ENCODE results near the gene GPRC5D. TPM values are rescaled to one million over a fixed set of nuclear protein-coding genes. Genes with fewer than 3 reads are reported as not detected.

GPRC5D gene
- polyA plus RNA-seq, 2 donors, result 0.31 to 0.69 TPM

GRCh38 chr12:12983420-12984035 lies 31.6 kb upstream of the GPRC5D start:
- no peaks in the 10 kb centered on the region for H3K9me3 ChIP-seq (ENCODE audit: control insufficient read depth in 2 of 2, insufficient read depth in 1 of 2, low read depth in 1 of 2, low read length in 1 of 2)
- no peak overlapping the region for H3K27ac ChIP-seq (ENCODE audit: low read depth in 2 of 2, low read length in 1 of 2)
- 43 to 48% methylated on average over 9 of the region's 9 CpGs for WGBS, 2 donors
- H3K4me3 ChIP-seq (ENCODE audit: low read depth in 1 of 2, low read length in 2 of 2), result no peak overlapping the region
- H3K4me1 ChIP-seq (ENCODE audit: control insufficient read depth in 2 of 2, insufficient read depth in 2 of 2, low read length in 1 of 2), result no peaks in the 10 kb centered on the region
- no peaks in the 10 kb centered on the region for H3K27me3 ChIP-seq (ENCODE audit: control insufficient read depth in 1 of 2, insufficient read depth in 2 of 2, low read length in 2 of 2)
- H3K36me3 ChIP-seq (ENCODE audit: control insufficient read depth in 2 of 2, insufficient read depth in 2 of 2, low read length in 1 of 2), result peaks cover 3 to 9% of the 10 kb centered on the region in 2 donors

GRCh38 chr12:12982331-12982730 lies 30.4 kb upstream of the GPRC5D start:
- peaks cover 3 to 9% of the 10 kb centered on the region in 2 donors for H3K36me3 ChIP-seq (ENCODE audit: control insufficient read depth in 2 of 2, insufficient read depth in 2 of 2, low read length in 1 of 2)
- H3K4me3 ChIP-seq (ENCODE audit: low read depth in 1 of 2, low read length in 2 of 2), result no peak overlapping the region
- WGBS, 2 donors, result 93 to 94% methylated on average over 2 of the region's 2 CpGs
- H3K27ac ChIP-seq (ENCODE audit: low read depth in 2 of 2, low read length in 1 of 2), result no peak overlapping the region
- no peaks in the 10 kb centered on the region for H3K9me3 ChIP-seq (ENCODE audit: control insufficient read depth in 2 of 2, insufficient read depth in 1 of 2, low read depth in 1 of 2, low read length in 1 of 2)
- H3K4me1 ChIP-seq (ENCODE audit: control insufficient read depth in 2 of 2, insufficient read depth in 2 of 2, low read length in 1 of 2), result no peaks in the 10 kb centered on the region
- H3K27me3 ChIP-seq (ENCODE audit: control insufficient read depth in 1 of 2, insufficient read depth in 2 of 2, low read length in 2 of 2), result no peaks in the 10 kb centered on the region

- Histone ChIP-seq H3K27me3 (ENCODE audit: control insufficient read depth in 1 of 2, insufficient read depth in 2 of 2, low read length in 2 of 2) (no peaks in the 10 kb centered on the region), H3K9me3 (ENCODE audit: control insufficient read depth in 2 of 2, insufficient read depth in 1 of 2, low read depth in 1 of 2, low read length in 1 of 2) (no peaks in the 10 kb centered on the region), H3K4me3 (ENCODE audit: low read depth in 1 of 2, low read length in 2 of 2) (no peak overlapping the region), H3K27ac (ENCODE audit: low read depth in 2 of 2, low read length in 1 of 2) (peak overlapping the region in 1 of 2 donors; percentile 6), H3K36me3 (ENCODE audit: control insufficient read depth in 2 of 2, insufficient read depth in 2 of 2, low read length in 1 of 2) (no peaks in the 10 kb centered on the region), H3K4me1 (ENCODE audit: control insufficient read depth in 2 of 2, insufficient read depth in 2 of 2, low read length in 1 of 2) (peaks cover 0 to 2% of the 10 kb centered on the region in 2 donors)
- WGBS, 2 donors, result 54 to 67% methylated on average over 4 of the region's 4 CpGs
These were observed 27.8 kb upstream of the GPRC5D start for GRCh38 chr12:12979731-12980259.

GRCh38 chr12:12979126-12979525 lies 27.2 kb upstream of the GPRC5D start:
- WGBS, 2 donors, result 73 to 74% methylated on average over 4 of the region's 4 CpGs
- H3K4me1 ChIP-seq (ENCODE audit: control insufficient read depth in 2 of 2, insufficient read depth in 2 of 2, low read length in 1 of 2), result peaks cover 0 to 2% of the 10 kb centered on the region in 2 donors
- H3K27ac ChIP-seq (ENCODE audit: low read depth in 2 of 2, low read length in 1 of 2), result no peak overlapping the region
- no peaks in the 10 kb centered on the region for H3K9me3 ChIP-seq (ENCODE audit: control insufficient read depth in 2 of 2, insufficient read depth in 1 of 2, low read depth in 1 of 2, low read length in 1 of 2)
- peaks cover 0 to 1% of the 10 kb centered on the region in 2 donors for H3K36me3 ChIP-seq (ENCODE audit: control insufficient read depth in 2 of 2, insufficient read depth in 2 of 2, low read length in 1 of 2)
- H3K4me3 ChIP-seq (ENCODE audit: low read depth in 1 of 2, low read length in 2 of 2), result no peak overlapping the region
- H3K27me3 ChIP-seq (ENCODE audit: control insufficient read depth in 1 of 2, insufficient read depth in 2 of 2, low read length in 2 of 2), result no peaks in the 10 kb centered on the region

- no peak overlapping the region for H3K27ac ChIP-seq (ENCODE audit: low read depth in 2 of 2, low read length in 1 of 2)
- no peak overlapping the region for H3K4me3 ChIP-seq (ENCODE audit: low read depth in 1 of 2, low read length in 2 of 2)
- peaks cover 0 to 2% of the 10 kb centered on the region in 2 donors for H3K9me3 ChIP-seq (ENCODE audit: control insufficient read depth in 2 of 2, insufficient read depth in 1 of 2, low read depth in 1 of 2, low read length in 1 of 2)
- H3K4me1 ChIP-seq (ENCODE audit: control insufficient read depth in 2 of 2, insufficient read depth in 2 of 2, low read length in 1 of 2), result peaks cover 0 to 2% of the 10 kb centered on the region in 2 donors
- 92 to 93% methylated on average over 4 of the region's 4 CpGs for WGBS, 2 donors
- H3K27me3 ChIP-seq (ENCODE audit: control insufficient read depth in 1 of 2, insufficient read depth in 2 of 2, low read length in 2 of 2), result no peaks in the 10 kb centered on the region
- peaks cover 3 to 13% of the 10 kb centered on the region in 2 donors for H3K36me3 ChIP-seq (ENCODE audit: control insufficient read depth in 2 of 2, insufficient read depth in 2 of 2, low read length in 1 of 2)
These were observed 25.3 kb upstream of the GPRC5D start for GRCh38 chr12:12977231-12977630.

- H3K9me3 ChIP-seq (ENCODE audit: control insufficient read depth in 2 of 2, insufficient read depth in 1 of 2, low read depth in 1 of 2, low read length in 1 of 2), result peaks cover 0 to 2% of the 10 kb centered on the region in 2 donors
- no peaks in the 10 kb centered on the region for H3K27me3 ChIP-seq (ENCODE audit: control insufficient read depth in 1 of 2, insufficient read depth in 2 of 2, low read length in 2 of 2)
- H3K4me3 ChIP-seq (ENCODE audit: low read depth in 1 of 2, low read length in 2 of 2), result no peak overlapping the region
- H3K4me1 ChIP-seq (ENCODE audit: control insufficient read depth in 2 of 2, insufficient read depth in 2 of 2, low read length in 1 of 2), result peaks cover 0 to 2% of the 10 kb centered on the region in 2 donors
- H3K27ac ChIP-seq (ENCODE audit: low read depth in 2 of 2, low read length in 1 of 2), result peak overlapping the region in 1 of 2 donors; percentile 50
- H3K36me3 ChIP-seq (ENCODE audit: control insufficient read depth in 2 of 2, insufficient read depth in 2 of 2, low read length in 1 of 2), result peaks cover 5 to 13% of the 10 kb centered on the region in 2 donors
- WGBS, 2 donors, result 40 to 63% methylated on average over 2 of the region's 2 CpGs
These were observed 24.4 kb upstream of the GPRC5D start for GRCh38 chr12:12976366-12976765.

GRCh38 chr12:12975322-12976077 lies 23.5 kb upstream of the GPRC5D start:
- peaks cover 5 to 13% of the 10 kb centered on the region in 2 donors for H3K36me3 ChIP-seq (ENCODE audit: control insufficient read depth in 2 of 2, insufficient read depth in 2 of 2, low read length in 1 of 2)
- H3K27ac ChIP-seq (ENCODE audit: low read depth in 2 of 2, low read length in 1 of 2), result peak overlapping the region; percentile 35 to 77
- no peaks in the 10 kb centered on the region for H3K27me3 ChIP-seq (ENCODE audit: control insufficient read depth in 1 of 2, insufficient read depth in 2 of 2, low read length in 2 of 2)
- H3K4me3 ChIP-seq (ENCODE audit: low read depth in 1 of 2, low read length in 2 of 2), result no peak overlapping the region
- H3K4me1 ChIP-seq (ENCODE audit: control insufficient read depth in 2 of 2, insufficient read depth in 2 of 2, low read length in 1 of 2), result peaks cover 0 to 2% of the 10 kb centered on the region in 2 donors
- 81% methylated on average over 14 of the region's 14 CpGs for WGBS, 2 donors
- H3K9me3 ChIP-seq (ENCODE audit: control insufficient read depth in 2 of 2, insufficient read depth in 1 of 2, low read depth in 1 of 2, low read length in 1 of 2), result peaks cover 0 to 2% of the 10 kb centered on the region in 2 donors

GRCh38 chr12:12974211-12974610 lies 22.2 kb upstream of the GPRC5D start:
- H3K4me3 ChIP-seq (ENCODE audit: low read depth in 1 of 2, low read length in 2 of 2), result no peak overlapping the region
- no peak overlapping the region for H3K27ac ChIP-seq (ENCODE audit: low read depth in 2 of 2, low read length in 1 of 2)
- H3K36me3 ChIP-seq (ENCODE audit: control insufficient read depth in 2 of 2, insufficient read depth in 2 of 2, low read length in 1 of 2), result peaks cover 5 to 13% of the 10 kb centered on the region in 2 donors
- peaks cover 0 to 2% of the 10 kb centered on the region in 2 donors for H3K9me3 ChIP-seq (ENCODE audit: control insufficient read depth in 2 of 2, insufficient read depth in 1 of 2, low read depth in 1 of 2, low read length in 1 of 2)
- 93 to 97% methylated on average over 4 of the region's 4 CpGs for WGBS, 2 donors
- H3K27me3 ChIP-seq (ENCODE audit: control insufficient read depth in 1 of 2, insufficient read depth in 2 of 2, low read length in 2 of 2), result no peaks in the 10 kb centered on the region
- H3K4me1 ChIP-seq (ENCODE audit: control insufficient read depth in 2 of 2, insufficient read depth in 2 of 2, low read length in 1 of 2), result peaks cover 0 to 2% of the 10 kb centered on the region in 2 donors

- Histone ChIP-seq H3K9me3 (ENCODE audit: control insufficient read depth in 2 of 2, insufficient read depth in 1 of 2, low read depth in 1 of 2, low read length in 1 of 2) (peaks cover 0 to 2% of the 10 kb centered on the region in 2 donors), H3K27me3 (ENCODE audit: control insufficient read depth in 1 of 2, insufficient read depth in 2 of 2, low read length in 2 of 2) (no peaks in the 10 kb centered on the region), H3K4me1 (ENCODE audit: control insufficient read depth in 2 of 2, insufficient read depth in 2 of 2, low read length in 1 of 2) (peaks cover 0 to 2% of the 10 kb centered on the region in 2 donors), H3K4me3 (ENCODE audit: low read depth in 1 of 2, low read length in 2 of 2) (no peak overlapping the region), H3K36me3 (ENCODE audit: control insufficient read depth in 2 of 2, insufficient read depth in 2 of 2, low read length in 1 of 2) (peaks cover 5 to 13% of the 10 kb centered on the region in 2 donors), H3K27ac (ENCODE audit: low read depth in 2 of 2, low read length in 1 of 2) (no peak overlapping the region)
- 99 to 100% methylated on average over 2 of the region's 2 CpGs for WGBS, 2 donors
These were observed 21.0 kb upstream of the GPRC5D start for GRCh38 chr12:12973019-12973418.

All from esophagus (tissue), 2 donors.